ENCODE measurements around the gene ACOT11. TPM values are rescaled to one million over a fixed set of nuclear protein-coding genes. Genes with fewer than 3 reads are reported as not detected.
A peak's percentile ranks its signal among the peaks of the same experiment; 100 is the strongest.

Gene ACOT11
- total and polyA plus RNA-seq, 2 of the 13 experiments (the other 11 are each of a cell fraction or from before 2014, with no cell fraction given): 2.6 to 3.3 TPM

- CTCF ChIA-PET (ENCODE audit: low intra/inter-chr PET ratio, low total read pairs): no interaction called here
- Histone ChIP-seq H3K79me2 (ENCODE audit: insufficient read depth, low read length) (no peaks in the 10 kb centered on the region), H3K4me2 (ENCODE audit: low read depth, low read length) (no peak overlapping the region), H3K4me3 (replicated peaks in 1 of 3; ENCODE audit: insufficient read depth in 1 of 3, low read depth in 2 of 3, low read length in 3 of 3) (no peak overlapping the region), H3K27ac (ENCODE audit: extremely low read length, insufficient read depth, low read length) (no peak overlapping the region), H3K36me3 (replicated peaks in 1 of 2; ENCODE audit: control insufficient read depth in 1 of 2, insufficient read depth in 2 of 2, low read length in 2 of 2) (no peaks in the 10 kb centered on the region), H4K20me1 (ENCODE audit: insufficient read depth, low read length) (no peaks in the 10 kb centered on the region), H3K4me1 (ENCODE audit: insufficient read depth, low read length) (peaks cover 19% of the 10 kb centered on the region), H2AFZ (ENCODE audit: low read length) (no peak overlapping the region), H3K27me3 (ENCODE audit: control insufficient read depth in 1 of 2, insufficient read depth in 2 of 2, low read length in 2 of 2) (no peaks in the 10 kb centered on the region), H3K9me3 (ENCODE audit: low read length) (no peaks in the 10 kb centered on the region), H3K9ac (ENCODE audit: insufficient read depth, low read depth, low read length) (no peak overlapping the region)
- intact Hi-C loops (cut with micrococcal nuclease; ENCODE audit: unreplicated experiment): no loop called here
- FAIRE-seq (peak; percentile 15), DNase-seq (ENCODE audit: low spot score) (peak; percentile 29), ATAC-seq (peak; percentile 60)
- BruUV-seq (replicated peaks): no TSS peak
- 19% methylated on average over 2 of the region's 2 CpGs for WGBS (ENCODE audit: low lambda C conversion rate)
- POLR2A ChIA-PET: no interaction called here
- in situ Hi-C loops (cut with HindIII; ENCODE audit: extremely low pct_ligation_motif_present, low pct_unique_long_range_greater_than_20kb): no loop called here
- TF ChIP-seq BORCS8-MEF2B (CRISPR knock-in tag; IDR thresholded peaks at IDR 0.05) (no peak), RCOR2 (CRISPR knock-in tag; IDR thresholded peaks at IDR 0.05) (no peak), ZNF629 (CRISPR knock-in tag; conservative IDR thresholded peaks at IDR 0.05) (0 out of 2 replicates have a peak, but pooled peaks have one; percentile 33), TGIF2 (CRISPR knock-in tag; IDR thresholded peaks at IDR 0.05) (no peak), TCF7 (IDR thresholded peaks at IDR 0.05; ENCODE audit: low read depth) (peak; percentile 32), RELA (CRISPR knock-in tag; IDR thresholded peaks at IDR 0.05) (peak; percentile 58; the same call in 1 of the 2 replicates)
Observed at GRCh38 chr1:54614024-54614423, 66.0 kb downstream of the ACOT11 start.

- H3K27ac ChIP-seq (ENCODE audit: extremely low read length, insufficient read depth, low read length): no peak overlapping the region
- 38% methylated on average over 7 of the region's 8 CpGs for WGBS (ENCODE audit: low lambda C conversion rate)
- no peak overlapping the region for H3K9ac ChIP-seq (ENCODE audit: insufficient read depth, low read depth, low read length)
- FAIRE-seq: no peak
- H4K20me1 ChIP-seq (ENCODE audit: insufficient read depth, low read length): no peaks in the 10 kb centered on the region
- intact Hi-C loops (cut with micrococcal nuclease; ENCODE audit: unreplicated experiment): no loop called here
- ATAC-seq: peak; percentile 18; the same call in 2 of the 3 replicates
- peaks cover 19% of the 10 kb centered on the region for H3K4me1 ChIP-seq (ENCODE audit: insufficient read depth, low read length)
- no peaks in the 10 kb centered on the region for H3K36me3 ChIP-seq (replicated peaks in 1 of 2; ENCODE audit: control insufficient read depth in 1 of 2, insufficient read depth in 2 of 2, low read length in 2 of 2)
- no TSS peak for BruUV-seq (replicated peaks)
- no peaks in the 10 kb centered on the region for H3K27me3 ChIP-seq (ENCODE audit: control insufficient read depth in 1 of 2, insufficient read depth in 2 of 2, low read length in 2 of 2)
- H3K79me2 ChIP-seq (ENCODE audit: insufficient read depth, low read length): no peaks in the 10 kb centered on the region
- in situ Hi-C loops (cut with HindIII; ENCODE audit: extremely low pct_ligation_motif_present, low pct_unique_long_range_greater_than_20kb): no loop called here
- ChIA-PET POLR2A (no interaction called here), CTCF (ENCODE audit: low intra/inter-chr PET ratio, low total read pairs) (no interaction called here)
- DNase-seq (ENCODE audit: low spot score): no peak
- no peak for TF ChIP-seq CHD4 (IDR thresholded peaks at IDR 0.05; ENCODE audit: borderline replicate concordance, low read length)
- no peak for TF ChIP-seq ZNF841 (CRISPR knock-in tag; IDR thresholded peaks at IDR 0.05; ENCODE audit: borderline replicate concordance)
- TF ChIP-seq, protein P1, sequence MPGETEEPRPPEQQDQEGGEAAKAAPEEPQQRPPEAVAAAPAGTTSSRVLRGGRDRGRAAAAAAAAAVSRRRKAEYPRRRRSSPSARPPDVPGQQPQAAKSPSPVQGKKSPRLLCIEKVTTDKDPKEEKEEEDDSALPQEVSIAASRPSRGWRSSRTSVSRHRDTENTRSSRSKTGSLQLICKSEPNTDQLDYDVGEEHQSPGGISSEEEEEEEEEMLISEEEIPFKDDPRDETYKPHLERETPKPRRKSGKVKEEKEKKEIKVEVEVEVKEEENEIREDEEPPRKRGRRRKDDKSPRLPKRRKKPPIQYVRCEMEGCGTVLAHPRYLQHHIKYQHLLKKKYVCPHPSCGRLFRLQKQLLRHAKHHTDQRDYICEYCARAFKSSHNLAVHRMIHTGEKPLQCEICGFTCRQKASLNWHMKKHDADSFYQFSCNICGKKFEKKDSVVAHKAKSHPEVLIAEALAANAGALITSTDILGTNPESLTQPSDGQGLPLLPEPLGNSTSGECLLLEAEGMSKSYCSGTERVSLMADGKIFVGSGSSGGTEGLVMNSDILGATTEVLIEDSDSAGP (CRISPR knock-in tag; IDR thresholded peaks at IDR 0.05; ENCODE audit: borderline replicate concordance): peak; percentile 77
- TF ChIP-seq TBX2 (CRISPR knock-in tag; IDR thresholded peaks at IDR 0.05; ENCODE audit: borderline replicate concordance): no peak
- no peak for TF ChIP-seq HMG20A (CRISPR knock-in tag; IDR thresholded peaks at IDR 0.05; ENCODE audit: borderline replicate concordance)
- H3K4me3 ChIP-seq (replicated peaks in 1 of 3; ENCODE audit: insufficient read depth in 1 of 3, low read depth in 2 of 3, low read length in 3 of 3): no peak overlapping the region
- H3K9me3 ChIP-seq (ENCODE audit: low read length): no peaks in the 10 kb centered on the region
- H3K4me2 ChIP-seq (ENCODE audit: low read depth, low read length): no peak overlapping the region; the same call in 1 of the 2 replicates
- no peak overlapping the region for H2AFZ ChIP-seq (ENCODE audit: low read length)
Observed at GRCh38 chr1:54614563-54614962, 66.5 kb downstream of the ACOT11 start.

All from HepG2 (cell line).